Colonic mucosa (tissue), 4 donors: ENCODE results near the gene MAPK10. TPM values are rescaled to one million over a fixed set of nuclear protein-coding genes. Genes with fewer than 3 reads are reported as not detected.

Experiments
- DNase-seq: peaks from one replicate; pipeline ENCODE4 v3.0.0-alpha.2; 2020
- H3K27ac ChIP-seq: fragments of 200-600 bp; one replicate; pipeline ENCODE4 v1.8.0; 2021
- H3K27me3 ChIP-seq: fragments of 200-600 bp; one replicate; pipeline ENCODE4 v1.8.0; 2021
- H3K36me3 ChIP-seq: fragments of 200-600 bp; one replicate; pipeline ENCODE4 v1.8.0; 2021
- H3K4me1 ChIP-seq: fragments of 200-600 bp; one replicate; pipeline ENCODE4 v1.8.0; 2021; ENCODE audit warnings: mild to moderate bottlenecking
- H3K4me3 ChIP-seq: fragments of 200-600 bp; one replicate; pipeline ENCODE4 v1.8.0; 2021
- H3K9ac ChIP-seq, 2 donors: one replicate each; pipeline ENCODE4 v1.7.0; 2013; ENCODE audit warnings: control low read depth in 2 of 2, low read depth in 2 of 2, low read length in 2 of 2
- H3K9me3 ChIP-seq: fragments of 200-600 bp; one replicate; pipeline ENCODE4 v1.8.0; 2021
- CTCF ChIP-seq: fragments of 200-600 bp; IDR thresholded peaks from one replicate; pipeline ENCODE4 v1.8.0; 2022; ENCODE audit warnings: antibody characterized with exemption, mild to moderate bottlenecking
- intact Hi-C: fragments of 100-400 bp; cut with DNase I; formaldehyde crosslinking; loops from one replicate; pipeline ENCODE4 v1.14.1; 2022
- total RNA-seq, 2 donors: library from RNA; stranded (reverse); fragmentation: NEBNext Ultra II Directional in 1 of 2; extraction: Animal tissue kit (Norgen Biotek cat#: 25700) in 1 of 2; gene quantifications; one replicate each; pipeline ENCODE4 v1.2.1, GENCODE V29; 2021
- donor health status: healthy.
- donor health status: DM: no; HTN: no; CAD: no.
- donor health status: DM: no; HTN: no; CAD: no.

The MAPK10 gene
- total RNA-seq, 2 donors from 2014 or later: 2.6 to 4.4 TPM

GRCh38 chr4:86271057-86271456 is 88.8 kb downstream of the MAPK10 start:
- Histone ChIP-seq H3K9me3 (no peaks in the 10 kb centered on the region), H3K4me1 (no peaks in the 10 kb centered on the region), H3K9ac (no peak overlapping the region), H3K27me3 (no peaks in the 10 kb centered on the region), H3K4me3 (no peak overlapping the region), H3K27ac (no peak overlapping the region), H3K36me3 (no peaks in the 10 kb centered on the region)
- DNase-seq: no peak
- no peak for TF ChIP-seq CTCF
- intact Hi-C loops: no loop called here

DNA sequence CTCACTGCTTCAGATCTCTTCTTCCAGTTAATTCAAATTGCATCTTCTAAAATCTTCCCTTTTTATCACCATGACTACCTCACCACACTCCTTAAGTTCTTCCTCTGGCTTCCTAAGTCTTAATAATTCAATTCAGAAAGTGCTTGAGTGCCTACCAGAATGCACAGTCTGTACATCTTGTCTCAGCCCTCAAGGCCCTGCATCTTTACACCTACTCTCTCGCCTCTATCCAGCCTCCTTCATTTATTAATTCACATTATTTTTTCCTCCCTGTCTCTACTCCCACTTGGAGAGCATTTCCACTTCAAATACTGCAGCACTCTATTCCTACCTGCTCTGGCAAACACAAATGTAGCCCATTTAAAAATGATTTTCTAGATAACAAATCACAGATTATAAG is 90.5 kb downstream of the MAPK10 start:
- TF ChIP-seq CTCF: no peak

DNA sequence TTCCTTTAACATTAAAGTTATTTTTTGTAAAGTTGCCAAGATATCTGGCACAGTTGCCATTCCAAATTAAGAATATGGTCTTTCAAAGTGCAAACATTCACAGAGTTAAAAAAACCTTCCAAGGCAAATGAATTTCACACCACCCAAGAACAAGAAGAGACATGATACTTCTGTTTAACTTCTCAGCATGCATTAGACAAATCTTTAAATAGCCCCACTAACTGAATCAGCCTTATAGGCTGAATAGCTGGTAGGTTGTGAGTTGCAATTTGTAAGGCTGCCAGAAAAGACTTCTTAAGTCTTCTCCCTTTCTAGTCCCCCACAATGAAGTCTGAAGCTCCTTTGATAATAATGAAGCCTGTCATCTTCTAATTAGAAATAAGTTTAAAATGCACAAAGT is 95.6 kb downstream of the MAPK10 start:
- DNase-seq: no peak
- intact Hi-C loops: no loop called here
- Histone ChIP-seq H3K4me3 (no peak overlapping the region), H3K4me1 (no peaks in the 10 kb centered on the region), H3K27ac (no peak overlapping the region), H3K27me3 (no peaks in the 10 kb centered on the region), H3K36me3 (no peaks in the 10 kb centered on the region), H3K9ac (no peak overlapping the region), H3K9me3 (no peaks in the 10 kb centered on the region)
- no peak for TF ChIP-seq CTCF

More for the DNA sequence above, 90.5 kb downstream of the MAPK10 start:
- Histone ChIP-seq H3K9ac (no peak overlapping the region), H3K36me3 (no peaks in the 10 kb centered on the region), H3K4me1 (no peaks in the 10 kb centered on the region), H3K27ac (no peak overlapping the region), H3K9me3 (no peaks in the 10 kb centered on the region), H3K27me3 (no peaks in the 10 kb centered on the region), H3K4me3 (no peak overlapping the region)
- DNase-seq: no peak
- intact Hi-C loops: no loop called here

DNA sequence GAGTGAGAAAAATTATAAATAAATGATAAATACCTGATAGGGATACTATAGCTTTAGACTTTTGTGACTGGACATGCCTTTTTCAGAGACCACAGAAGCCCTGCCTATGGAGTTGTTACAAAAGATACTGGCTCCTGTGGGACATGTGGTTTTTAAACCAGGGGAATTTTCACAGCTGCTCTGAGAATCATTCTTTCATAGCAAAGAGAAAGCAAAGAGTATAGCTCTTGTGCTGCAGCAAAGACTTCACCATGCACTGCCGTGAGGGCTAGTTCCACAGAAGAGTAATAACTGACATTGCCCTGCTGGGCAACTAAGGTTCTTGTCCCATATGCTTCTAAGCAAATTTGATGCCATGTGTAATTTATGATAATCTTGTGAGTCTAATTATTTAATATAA is 98.2 kb downstream of the MAPK10 start:
- intact Hi-C loops: no loop called here
- no peak for TF ChIP-seq CTCF

DNA sequence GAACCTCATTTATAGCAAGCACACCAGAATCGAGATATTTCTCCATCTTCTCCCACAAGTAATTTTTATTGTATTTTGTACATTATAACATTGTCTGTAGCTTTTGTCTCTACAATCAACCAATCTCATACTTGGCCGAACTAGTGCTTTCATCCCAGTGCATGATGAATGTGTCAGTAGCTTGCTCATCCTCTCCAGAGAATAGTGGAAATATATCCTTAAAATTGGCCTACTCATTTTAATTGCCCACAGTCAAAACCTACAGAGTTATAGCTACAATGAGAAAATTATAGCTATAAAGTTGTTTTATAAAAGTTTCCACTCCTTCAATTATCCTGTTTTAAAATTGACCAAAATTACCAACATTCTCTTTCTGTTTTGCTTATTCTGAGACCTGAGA is 103.8 kb downstream of the MAPK10 start:
- TF ChIP-seq CTCF: no peak
- Histone ChIP-seq H3K4me1 (no peaks in the 10 kb centered on the region), H3K36me3 (no peaks in the 10 kb centered on the region), H3K4me3 (no peak overlapping the region), H3K27ac (no peak overlapping the region), H3K9ac (no peak overlapping the region), H3K9me3 (no peaks in the 10 kb centered on the region), H3K27me3 (no peaks in the 10 kb centered on the region)
- intact Hi-C loops: no loop called here
- DNase-seq: no peak

More for the DNA sequence above, 98.2 kb downstream of the MAPK10 start:
- Histone ChIP-seq H3K36me3 (no peaks in the 10 kb centered on the region), H3K9ac (no peak overlapping the region), H3K4me1 (no peaks in the 10 kb centered on the region), H3K9me3 (no peaks in the 10 kb centered on the region), H3K27me3 (no peaks in the 10 kb centered on the region), H3K27ac (no peak overlapping the region), H3K4me3 (no peak overlapping the region)
- no peak for DNase-seq

GRCh38 chr4:86250619-86251018 is 109.2 kb downstream of the MAPK10 start:
- Histone ChIP-seq H3K4me3 (no peak overlapping the region), H3K36me3 (no peaks in the 10 kb centered on the region), H3K9ac (no peak overlapping the region), H3K4me1 (no peaks in the 10 kb centered on the region), H3K27ac (no peak overlapping the region), H3K27me3 (no peaks in the 10 kb centered on the region), H3K9me3 (no peaks in the 10 kb centered on the region)
- intact Hi-C loops: no loop called here
- no peak for TF ChIP-seq CTCF
- DNase-seq: no peak
